ENCODE data around the gene RNPS1. TPM values are rescaled to one million over a fixed set of nuclear protein-coding genes. Genes with fewer than 3 reads are reported as not detected.

The RNPS1 gene
- polyA plus RNA-seq, 1 of the 3 experiments (the other 2 are of a cell fraction) = 277 TPM

- Histone ChIP-seq H3F3A (replicated peaks; ENCODE audit: insufficient read depth) (no peaks in the 10 kb centered on the region), H3K9ac (no peak overlapping the region), H3K27me3 (ENCODE audit: insufficient read depth) (no peaks in the 10 kb centered on the region), H3K4me1 (ENCODE audit: control insufficient read depth in 1 of 2, insufficient read depth in 2 of 2, low read depth in 1 of 2, low read length in 1 of 2) (no peaks in the 10 kb centered on the region), H4K20me1 (ENCODE audit: insufficient read depth) (no peaks in the 10 kb centered on the region), H2AFZ (ENCODE audit: low read depth) (no peak overlapping the region), H3K9me3 (no peaks in the 10 kb centered on the region), H3K4me2 (no peak overlapping the region), H3K36me3 (replicated peaks in 1 of 2; ENCODE audit: control insufficient read depth in 1 of 2, insufficient read depth in 2 of 2, low read length in 1 of 2) (peaks cover 0 to 12% of the 10 kb centered on the region in 2 experiments), H3K79me2 (ENCODE audit: insufficient read depth) (no peaks in the 10 kb centered on the region), H3K9me2 (no peaks in the 10 kb centered on the region), H3K4me3 (ENCODE audit: low read depth in 2 of 2, low read length in 1 of 2) (no peak overlapping the region), H3K27ac (ENCODE audit: low read depth in 2 of 2, low read length in 1 of 2) (no peak overlapping the region)
- ChIA-PET POLR2A (no interaction called here), CTCF (no interaction called here)
- no peak for TF ChIP-seq FOXM1 (IDR thresholded peaks at IDR 0.05; ENCODE audit: low read depth)
- TF ChIP-seq MAX (IDR thresholded peaks at IDR 0.05; ENCODE audit: low read depth) = no peak
- no peak for TF ChIP-seq USF2 (IDR thresholded peaks at IDR 0.05; ENCODE audit: borderline replicate concordance, low read depth, low read length)
- no peak for TF ChIP-seq FOSL2 (IDR thresholded peaks at IDR 0.05; ENCODE audit: borderline replicate concordance, low read depth)
- TF ChIP-seq, protein P1, sequence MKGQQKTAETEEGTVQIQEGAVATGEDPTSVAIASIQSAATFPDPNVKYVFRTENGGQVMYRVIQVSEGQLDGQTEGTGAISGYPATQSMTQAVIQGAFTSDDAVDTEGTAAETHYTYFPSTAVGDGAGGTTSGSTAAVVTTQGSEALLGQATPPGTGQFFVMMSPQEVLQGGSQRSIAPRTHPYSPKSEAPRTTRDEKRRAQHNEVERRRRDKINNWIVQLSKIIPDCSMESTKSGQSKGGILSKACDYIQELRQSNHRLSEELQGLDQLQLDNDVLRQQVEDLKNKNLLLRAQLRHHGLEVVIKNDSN (IDR thresholded peaks at IDR 0.05; ENCODE audit: borderline replicate concordance, low read depth) = no peak
- no peak for TF ChIP-seq ELF1 (IDR thresholded peaks at IDR 0.05)
- no peak for TF ChIP-seq RFX5 (IDR thresholded peaks at IDR 0.05; ENCODE audit: low read length)
- no peak for TF ChIP-seq GABPA (IDR thresholded peaks at IDR 0.05; ENCODE audit: low read depth)
- 53% methylated on average over 5 of the region's 5 CpGs for WGBS (ENCODE audit: low lambda C conversion rate)
- DNase-seq = no peak
These were observed 14.3 kb upstream of the RNPS1 start for GRCh38 chr16:2282262-2282661.

- no peak for DNase-seq
- Histone ChIP-seq H3K79me2 (ENCODE audit: insufficient read depth) (no peaks in the 10 kb centered on the region), H3F3A (replicated peaks; ENCODE audit: insufficient read depth) (no peaks in the 10 kb centered on the region), H3K9me3 (no peaks in the 10 kb centered on the region), H3K36me3 (replicated peaks in 1 of 2; ENCODE audit: control insufficient read depth in 1 of 2, insufficient read depth in 2 of 2, low read length in 1 of 2) (peaks cover 0 to 12% of the 10 kb centered on the region in 2 experiments), H3K9me2 (no peaks in the 10 kb centered on the region), H3K4me2 (no peak overlapping the region), H3K27me3 (ENCODE audit: insufficient read depth) (no peaks in the 10 kb centered on the region), H3K9ac (no peak overlapping the region), H3K4me1 (ENCODE audit: control insufficient read depth in 1 of 2, insufficient read depth in 2 of 2, low read depth in 1 of 2, low read length in 1 of 2) (no peaks in the 10 kb centered on the region), H2AFZ (ENCODE audit: low read depth) (no peak overlapping the region), H3K27ac (ENCODE audit: low read depth in 2 of 2, low read length in 1 of 2) (no peak overlapping the region), H4K20me1 (ENCODE audit: insufficient read depth) (no peaks in the 10 kb centered on the region), H3K4me3 (ENCODE audit: low read depth in 2 of 2, low read length in 1 of 2) (no peak overlapping the region)
- 89% methylated on average over 21 of the region's 24 CpGs for WGBS (ENCODE audit: low lambda C conversion rate)
- CTCF ChIA-PET = no interaction called here
- TF ChIP-seq RAD21 (IDR thresholded peaks at IDR 0.05; ENCODE audit: low read length) = no peak
- TF ChIP-seq REST (IDR thresholded peaks at IDR 0.05; ENCODE audit: low read depth, low read length) = peak; percentile 81
- POLR2A ChIA-PET = interaction anchor here (0.6 to 2.5 kb wide), 3 partner anchors 9 to 49 kb away, joined by 3 to 7 read pairs (median 3); no protein-coding TSS in a partner anchor
These were observed 13.1 kb upstream of the RNPS1 start for GRCh38 chr16:2280981-2281542.

Measured in SK-N-SH (cell line).